ENCODE measurements around the gene CYREN. TPM values are rescaled to one million over a fixed set of nuclear protein-coding genes. Genes with fewer than 3 reads are reported as not detected.

The CYREN gene
- total and polyA plus RNA-seq, 2 of the 13 experiments (the other 11 are each of a cell fraction or from before 2014, with no cell fraction given) = 20.7 to 60.7 TPM

DNA sequence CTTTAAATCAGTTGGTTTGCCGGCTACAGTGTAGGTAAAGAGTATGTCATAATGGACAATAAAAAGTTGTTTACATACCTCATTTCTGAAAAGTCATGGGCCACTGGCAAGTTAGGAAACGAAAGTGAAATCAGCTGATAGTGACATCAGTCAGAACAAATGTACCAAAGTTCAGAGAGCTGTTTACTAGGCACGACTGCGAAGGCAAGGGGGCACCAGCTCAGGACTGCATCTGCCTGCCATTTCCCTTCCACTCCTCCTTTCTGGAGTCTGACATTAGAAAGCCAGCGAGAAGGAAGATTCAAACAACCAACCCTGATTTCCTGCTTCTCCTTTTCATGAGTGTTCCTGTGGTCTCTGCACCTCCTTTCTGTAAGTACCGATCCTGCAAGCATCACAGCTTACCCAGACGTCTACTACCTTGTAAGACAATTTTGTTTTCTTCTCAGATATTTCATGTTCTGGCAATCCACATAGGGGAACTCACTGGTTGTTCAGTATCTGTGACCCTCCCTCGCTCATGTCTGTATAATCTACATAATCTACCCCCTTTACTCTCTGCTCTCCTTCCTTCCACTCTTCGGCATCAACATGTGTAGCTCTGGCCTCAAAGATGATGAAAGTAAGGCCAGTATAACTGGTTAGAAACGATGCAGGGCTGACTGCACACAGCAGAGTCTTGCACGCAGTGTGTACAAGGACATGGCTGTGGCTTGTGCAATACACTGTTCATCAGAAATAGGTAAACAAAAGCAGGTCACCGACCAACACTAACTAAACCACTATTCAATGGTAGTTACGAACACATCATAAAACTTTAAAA lies 22.4 kb downstream of the CYREN start, which contains the start of gene TMEM140 (continued):
- TF ChIP-seq, protein P1, sequence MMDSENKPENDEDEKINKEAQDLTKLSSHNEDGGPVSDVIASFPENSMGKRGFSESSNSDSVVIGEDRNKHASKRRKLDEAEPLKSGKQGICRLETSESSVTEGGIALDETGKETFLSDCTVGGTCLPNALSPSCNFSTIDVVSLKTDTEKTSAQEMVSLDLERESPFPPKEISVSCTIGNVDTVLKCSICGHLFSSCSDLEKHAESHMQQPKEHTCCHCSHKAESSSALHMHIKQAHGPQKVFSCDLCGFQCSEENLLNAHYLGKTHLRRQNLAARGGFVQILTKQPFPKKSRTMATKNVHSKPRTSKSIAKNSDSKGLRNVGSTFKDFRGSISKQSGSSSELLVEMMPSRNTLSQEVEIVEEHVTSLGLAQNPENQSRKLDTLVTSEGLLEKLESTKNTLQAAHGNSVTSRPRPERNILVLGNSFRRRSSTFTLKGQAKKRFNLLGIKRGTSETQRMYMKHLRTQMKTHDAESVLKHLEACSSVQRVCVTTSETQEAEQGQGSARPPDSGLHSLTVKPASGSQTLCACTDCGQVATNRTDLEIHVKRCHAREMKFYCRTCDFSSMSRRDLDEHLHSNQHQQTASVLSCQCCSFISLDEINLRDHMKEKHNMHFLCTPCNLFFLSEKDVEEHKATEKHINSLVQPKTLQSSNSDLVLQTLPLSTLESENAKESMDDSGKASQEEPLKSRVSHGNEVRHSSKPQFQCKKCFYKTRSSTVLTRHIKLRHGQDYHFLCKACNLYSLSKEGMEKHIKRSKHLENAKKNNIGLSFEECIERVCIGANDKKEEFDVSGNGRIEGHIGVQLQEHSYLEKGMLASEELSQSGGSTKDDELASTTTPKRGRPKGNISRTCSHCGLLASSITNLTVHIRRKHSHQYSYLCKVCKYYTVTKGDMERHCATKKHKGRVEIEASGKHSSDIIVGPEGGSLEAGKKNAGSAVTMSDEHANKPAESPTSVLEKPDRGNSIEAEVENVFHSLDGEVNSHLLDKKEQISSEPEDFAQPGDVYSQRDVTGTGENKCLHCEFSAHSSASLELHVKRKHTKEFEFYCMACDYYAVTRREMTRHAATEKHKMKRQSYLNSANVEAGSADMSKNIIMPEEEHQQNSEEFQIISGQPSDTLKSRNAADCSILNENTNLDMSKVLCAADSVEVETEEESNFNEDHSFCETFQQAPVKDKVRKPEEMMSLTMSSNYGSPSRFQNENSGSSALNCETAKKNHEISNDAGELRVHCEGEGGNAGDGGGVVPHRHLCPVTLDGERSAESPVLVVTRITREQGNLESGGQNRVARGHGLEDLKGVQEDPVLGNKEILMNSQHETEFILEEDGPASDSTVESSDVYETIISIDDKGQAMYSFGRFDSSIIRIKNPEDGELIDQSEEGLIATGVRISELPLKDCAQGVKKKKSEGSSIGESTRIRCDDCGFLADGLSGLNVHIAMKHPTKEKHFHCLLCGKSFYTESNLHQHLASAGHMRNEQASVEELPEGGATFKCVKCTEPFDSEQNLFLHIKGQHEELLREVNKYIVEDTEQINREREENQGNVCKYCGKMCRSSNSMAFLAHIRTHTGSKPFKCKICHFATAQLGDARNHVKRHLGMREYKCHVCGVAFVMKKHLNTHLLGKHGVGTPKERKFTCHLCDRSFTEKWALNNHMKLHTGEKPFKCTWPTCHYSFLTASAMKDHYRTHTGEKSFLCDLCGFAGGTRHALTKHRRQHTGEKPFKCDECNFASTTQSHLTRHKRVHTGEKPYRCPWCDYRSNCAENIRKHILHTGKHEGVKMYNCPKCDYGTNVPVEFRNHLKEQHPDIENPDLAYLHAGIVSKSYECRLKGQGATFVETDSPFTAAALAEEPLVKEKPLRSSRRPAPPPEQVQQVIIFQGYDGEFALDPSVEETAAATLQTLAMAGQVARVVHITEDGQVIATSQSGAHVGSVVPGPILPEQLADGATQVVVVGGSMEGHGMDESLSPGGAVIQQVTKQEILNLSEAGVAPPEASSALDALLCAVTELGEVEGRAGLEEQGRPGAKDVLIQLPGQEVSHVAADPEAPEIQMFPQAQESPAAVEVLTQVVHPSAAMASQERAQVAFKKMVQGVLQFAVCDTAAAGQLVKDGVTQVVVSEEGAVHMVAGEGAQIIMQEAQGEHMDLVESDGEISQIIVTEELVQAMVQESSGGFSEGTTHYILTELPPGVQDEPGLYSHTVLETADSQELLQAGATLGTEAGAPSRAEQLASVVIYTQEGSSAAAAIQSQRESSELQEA (CRISPR knock-in tag; IDR thresholded peaks at IDR 0.05; ENCODE audit: not compliant biosample characterization) = no peak
- TF ChIP-seq ZNF260 (CRISPR knock-in tag; IDR thresholded peaks at IDR 0.05; ENCODE audit: borderline replicate concordance, low read depth) (no peak), DNMT3B (CRISPR knock-in tag; conservative IDR thresholded peaks at IDR 0.05) (no peak), ZNF570 (CRISPR knock-in tag; IDR thresholded peaks at IDR 0.05; ENCODE audit: borderline replicate concordance) (no peak), ZNF124 (CRISPR knock-in tag; IDR thresholded peaks at IDR 0.05) (no peak), TCF7L2 (IDR thresholded peaks at IDR 0.05; ENCODE audit: low read depth, low read length) (no peak), ZNF451 (CRISPR knock-in tag; IDR thresholded peaks at IDR 0.05) (no peak), ZNF672 (CRISPR knock-in tag; IDR thresholded peaks at IDR 0.05) (no peak), MLLT10 (CRISPR knock-in tag; IDR thresholded peaks at IDR 0.05) (no peak), ZBTB20 (CRISPR knock-in tag; IDR thresholded peaks at IDR 0.05; ENCODE audit: borderline replicate concordance, low read depth) (no peak), ESRRA (CRISPR knock-in tag; IDR thresholded peaks at IDR 0.05; ENCODE audit: low read depth) (0 out of 2 replicates have a peak, but pooled peaks have one; percentile 23), SIX4 (CRISPR knock-in tag; IDR thresholded peaks at IDR 0.05) (no peak)
- TF ChIP-seq, protein P2, sequence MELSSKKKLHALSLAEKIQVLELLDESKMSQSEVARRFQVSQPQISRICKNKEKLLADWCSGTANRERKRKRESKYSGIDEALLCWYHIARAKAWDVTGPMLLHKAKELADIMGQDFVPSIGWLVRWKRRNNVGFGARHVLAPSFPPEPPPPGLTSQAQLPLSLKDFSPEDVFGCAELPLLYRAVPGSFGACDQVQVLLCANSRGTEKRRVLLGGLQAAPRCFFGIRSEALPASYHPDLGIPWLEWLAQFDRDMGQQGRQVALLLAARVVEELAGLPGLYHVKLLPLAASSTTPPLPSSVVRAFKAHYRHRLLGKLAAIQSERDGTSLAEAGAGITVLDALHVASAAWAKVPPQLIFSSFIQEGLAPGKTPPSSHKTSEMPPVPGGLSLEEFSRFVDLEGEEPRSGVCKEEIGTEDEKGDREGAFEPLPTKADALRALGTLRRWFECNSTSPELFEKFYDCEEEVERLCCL (CRISPR knock-in tag; IDR thresholded peaks at IDR 0.05; ENCODE audit: borderline replicate concordance) = no peak
- TF ChIP-seq, protein P3, sequence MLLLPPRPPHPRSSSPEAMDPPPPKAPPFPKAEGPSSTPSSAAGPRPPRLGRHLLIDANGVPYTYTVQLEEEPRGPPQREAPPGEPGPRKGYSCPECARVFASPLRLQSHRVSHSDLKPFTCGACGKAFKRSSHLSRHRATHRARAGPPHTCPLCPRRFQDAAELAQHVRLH (CRISPR knock-in tag; IDR thresholded peaks at IDR 0.05; ENCODE audit: borderline replicate concordance, low read depth) = no peak
- TF ChIP-seq, protein P4, sequence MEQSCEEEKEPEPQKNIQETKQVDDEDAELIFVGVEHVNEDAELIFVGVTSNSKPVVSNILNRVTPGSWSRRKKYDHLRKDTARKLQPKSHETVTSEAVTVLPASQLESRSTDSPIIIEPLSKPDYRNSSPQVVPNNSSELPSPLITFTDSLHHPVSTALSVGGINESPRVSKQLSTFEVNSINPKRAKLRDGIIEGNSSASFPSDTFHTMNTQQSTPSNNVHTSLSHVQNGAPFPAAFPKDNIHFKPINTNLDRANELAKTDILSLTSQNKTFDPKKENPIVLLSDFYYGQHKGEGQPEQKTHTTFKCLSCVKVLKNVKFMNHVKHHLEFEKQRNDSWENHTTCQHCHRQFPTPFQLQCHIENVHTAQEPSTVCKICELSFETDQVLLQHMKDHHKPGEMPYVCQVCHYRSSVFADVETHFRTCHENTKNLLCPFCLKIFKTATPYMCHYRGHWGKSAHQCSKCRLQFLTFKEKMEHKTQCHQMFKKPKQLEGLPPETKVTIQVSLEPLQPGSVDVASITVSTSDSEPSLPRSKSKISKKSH (CRISPR knock-in tag; IDR thresholded peaks at IDR 0.05; ENCODE audit: borderline replicate concordance) = no peak
